GM12892 (cell line): ENCODE measurements around the gene FKBP2.

Experiments
- POLR2A ChIP-seq: IDR thresholded peaks from 2 replicates; pipeline ENCODE4 v1.6.1; 2011; ENCODE audit warnings: low read depth, low read length, control low read depth
- POLR2AphosphoS5 ChIP-seq: IDR thresholded peaks from 2 replicates; pipeline ENCODE4 v1.6.1; 2011; ENCODE audit warnings: low read depth, low read length, control low read depth
- TAF1 ChIP-seq: IDR thresholded peaks from 2 replicates; pipeline ENCODE4 v1.6.1; 2011; ENCODE audit warnings: low read depth, mild to moderate bottlenecking, control low read depth, low read length, borderline replicate concordance

GRCh38 chr11:64254326-64254725 lies 13.4 kb downstream of the FKBP2 start:
- TF ChIP-seq POLR2AphosphoS5, result no peak
- no peak for TF ChIP-seq TAF1
- no peak for TF ChIP-seq POLR2A
